ENCODE measurements around the gene MALL. TPM values are rescaled to one million over a fixed set of nuclear protein-coding genes. Genes with fewer than 3 reads are reported as not detected.
A peak's percentile ranks its signal among the peaks of the same experiment; 100 is the strongest.

Gene MALL
- polyA plus RNA-seq, 4 donors, result 123 to 199 (median 172) TPM

DNA sequence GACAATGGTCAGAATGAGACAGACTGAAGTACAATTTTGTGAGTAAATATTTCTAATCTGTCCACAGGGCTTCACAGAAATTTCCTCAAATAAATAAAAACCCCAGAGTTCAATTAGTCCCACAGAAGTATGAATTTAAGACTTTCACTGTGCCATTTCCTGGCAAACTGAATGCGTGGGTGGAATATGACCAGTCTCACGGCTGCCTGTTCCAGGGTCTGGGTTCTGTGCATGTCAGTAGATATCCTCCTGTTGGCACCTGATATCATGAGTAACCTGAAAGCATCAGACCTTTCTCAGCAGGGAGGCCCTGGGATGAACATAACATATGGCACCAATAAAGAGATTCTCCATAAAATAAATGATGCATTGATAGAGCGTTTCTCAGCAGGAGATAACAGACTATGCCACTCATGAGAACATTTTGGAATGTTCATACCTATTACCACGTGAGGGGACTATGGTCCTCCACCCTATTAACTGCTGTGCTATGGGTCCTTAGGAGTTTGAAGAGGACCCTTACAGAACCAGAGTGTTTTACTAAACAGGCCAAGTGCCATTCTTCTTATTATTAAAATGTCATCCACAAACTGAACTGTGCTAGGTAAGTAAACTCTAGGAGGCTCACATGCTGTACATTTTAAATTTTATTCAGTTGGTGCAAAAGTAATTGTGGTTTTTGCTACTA lies 10.6 kb upstream of the MALL start:
- no peak for DNase-seq
- Histone ChIP-seq H3K27me3 (ENCODE audit: control insufficient read depth in 3 of 3, insufficient read depth in 3 of 3, low read length in 3 of 3) (no peaks in the 10 kb centered on the region), H3K4me3 (ENCODE audit: low read depth in 1 of 3, low read length in 3 of 3) (no peak overlapping the region), H3K4me1 (ENCODE audit: control insufficient read depth in 3 of 3, insufficient read depth in 2 of 3, low read depth in 1 of 3, low read length in 2 of 3) (no peaks in the 10 kb centered on the region), H3K36me3 (ENCODE audit: control insufficient read depth in 3 of 3, insufficient read depth in 2 of 3, low read depth in 1 of 3, low read length in 3 of 3) (peaks cover 0 to 3% (median 0%) of the 10 kb centered on the region in 3 donors), H3K27ac (ENCODE audit: low read depth in 1 of 3, low read length in 2 of 3) (no peak overlapping the region), H3K9me3 (ENCODE audit: control insufficient read depth in 2 of 2, insufficient read depth in 1 of 2, low read depth in 1 of 2, low read length in 1 of 2) (no peaks in the 10 kb centered on the region)
- no peak for FAIRE-seq
- 79 to 83% (median 82%) methylated on average over 4 of the region's 4 CpGs for WGBS, 3 donors

DNA sequence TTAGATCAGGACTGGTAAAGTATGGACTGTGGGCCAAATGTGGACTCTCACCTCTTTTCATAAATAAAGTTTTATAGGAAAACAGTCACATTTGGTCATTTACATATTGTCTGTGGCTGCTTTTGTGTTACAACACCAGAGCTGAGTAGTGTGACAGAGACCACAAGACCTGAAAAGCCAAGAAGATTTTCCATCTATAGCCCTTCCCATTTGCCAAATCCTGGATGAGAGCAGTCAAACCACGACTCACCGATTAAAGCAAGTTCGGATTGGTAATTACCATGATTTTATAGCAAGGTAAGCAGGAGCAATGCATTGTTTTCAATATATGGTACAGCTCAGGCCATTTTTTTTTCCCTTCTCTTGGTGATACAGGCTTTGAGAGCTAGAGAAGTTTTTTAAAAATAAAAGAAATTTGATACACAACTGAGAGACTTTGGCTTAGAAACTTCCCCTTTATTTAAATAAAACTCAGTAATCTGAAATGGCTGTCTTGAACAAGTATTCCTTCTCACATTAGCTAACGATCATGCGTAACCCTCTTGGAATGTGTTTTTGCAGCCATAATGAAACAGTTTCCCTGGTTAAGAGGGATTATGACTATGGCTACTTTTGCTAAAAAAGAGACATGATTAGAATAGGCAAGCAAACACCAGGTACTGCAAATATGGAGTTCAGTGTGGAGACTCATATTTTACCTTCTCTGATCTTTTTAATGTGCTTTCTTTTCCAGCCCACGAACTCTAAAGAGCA lies 9.5 kb upstream of the MALL start:
- Histone ChIP-seq H3K9me3 (ENCODE audit: control insufficient read depth in 2 of 2, insufficient read depth in 1 of 2, low read depth in 1 of 2, low read length in 1 of 2) (no peaks in the 10 kb centered on the region), H3K4me3 (ENCODE audit: low read depth in 1 of 3, low read length in 3 of 3) (no peak overlapping the region), H3K27me3 (ENCODE audit: control insufficient read depth in 3 of 3, insufficient read depth in 3 of 3, low read length in 3 of 3) (no peaks in the 10 kb centered on the region), H3K4me1 (ENCODE audit: control insufficient read depth in 3 of 3, insufficient read depth in 2 of 3, low read depth in 1 of 3, low read length in 2 of 3) (peaks cover 0 to 10% (median 2%) of the 10 kb centered on the region in 3 donors), H3K36me3 (ENCODE audit: control insufficient read depth in 3 of 3, insufficient read depth in 2 of 3, low read depth in 1 of 3, low read length in 3 of 3) (peaks cover 0 to 3% (median 0%) of the 10 kb centered on the region in 3 donors), H3K27ac (ENCODE audit: low read depth in 1 of 3, low read length in 2 of 3) (no peak overlapping the region)
- no peak for FAIRE-seq
- 87 to 90% (median 89%) methylated on average over 6 of the region's 6 CpGs for WGBS, 3 donors
- no peak for DNase-seq

DNA sequence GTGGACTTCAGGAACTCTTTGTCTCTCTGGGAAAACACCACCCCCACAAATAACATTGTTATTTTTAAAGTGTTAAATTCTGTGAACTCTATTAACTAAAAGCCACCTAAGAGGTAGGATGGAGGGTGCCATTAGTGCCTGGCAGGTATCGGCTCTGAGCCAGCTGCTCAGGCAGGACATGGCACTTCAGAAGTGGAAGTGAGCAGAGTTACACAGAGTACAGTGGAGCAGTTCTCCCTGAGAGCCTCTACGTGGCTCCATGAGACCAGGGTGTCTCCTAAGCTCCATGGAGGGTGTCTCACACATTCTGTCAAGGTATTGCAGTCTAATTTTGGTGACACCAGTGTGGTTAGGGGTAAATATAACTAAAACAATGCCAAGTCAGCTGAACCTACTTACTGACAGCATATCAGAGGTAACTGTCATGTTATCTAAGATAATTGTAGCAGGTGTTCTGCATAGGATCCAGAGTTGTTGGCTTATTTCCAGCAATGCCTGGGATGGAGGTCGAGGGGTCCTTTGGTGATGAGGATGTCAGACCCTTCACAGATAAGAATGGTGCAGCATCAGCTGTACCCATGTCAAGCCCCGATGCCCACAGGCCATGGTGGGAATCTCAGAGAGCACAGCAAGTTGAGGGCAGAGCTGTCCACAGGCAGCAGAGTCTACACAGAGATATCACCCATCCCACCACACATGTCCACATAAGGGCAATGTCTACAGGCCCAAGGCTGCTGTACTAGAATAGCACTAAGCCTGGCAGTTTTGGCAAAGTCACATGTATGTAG lies 8.6 kb upstream of the MALL start:
- H3K36me3 ChIP-seq (ENCODE audit: control insufficient read depth in 3 of 3, insufficient read depth in 2 of 3, low read depth in 1 of 3, low read length in 3 of 3), result peaks cover 0 to 3% (median 0%) of the 10 kb centered on the region in 3 donors
- peaks cover 2 to 19% (median 3%) of the 10 kb centered on the region in 3 donors for H3K4me1 ChIP-seq (ENCODE audit: control insufficient read depth in 3 of 3, insufficient read depth in 2 of 3, low read depth in 1 of 3, low read length in 2 of 3)
- H3K4me3 ChIP-seq (ENCODE audit: low read depth in 1 of 3, low read length in 3 of 3), result no peak overlapping the region
- 57 to 74% (median 63%) methylated on average over 4 of the region's 4 CpGs for WGBS, 3 donors
- DNase-seq (no peak), FAIRE-seq (no peak)
- H3K27me3 ChIP-seq (ENCODE audit: control insufficient read depth in 3 of 3, insufficient read depth in 3 of 3, low read length in 3 of 3), result no peaks in the 10 kb centered on the region
- no peaks in the 10 kb centered on the region for H3K9me3 ChIP-seq (ENCODE audit: control insufficient read depth in 2 of 2, insufficient read depth in 1 of 2, low read depth in 1 of 2, low read length in 1 of 2)
- no peak overlapping the region for H3K27ac ChIP-seq (ENCODE audit: low read depth in 1 of 3, low read length in 2 of 3)

DNA sequence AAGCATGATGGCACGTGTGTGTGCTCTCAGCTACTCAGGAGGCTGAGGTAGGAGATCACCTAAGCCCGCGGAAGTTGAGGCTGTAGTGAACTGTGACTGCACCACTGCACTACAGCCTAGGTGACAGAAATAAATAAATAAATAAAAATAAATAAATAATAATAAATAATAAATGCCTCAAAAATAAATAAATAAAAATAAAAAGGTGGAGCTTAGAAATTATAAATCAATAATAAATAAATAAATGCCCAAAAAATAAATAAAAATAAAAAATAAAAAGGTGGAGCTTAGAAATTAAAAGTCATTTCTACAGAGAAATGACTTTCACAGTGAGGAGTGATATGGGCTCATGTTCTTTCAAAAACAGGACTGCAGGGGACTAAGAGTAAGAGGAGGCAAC lies 6.0 kb upstream of the MALL start:
- 90 to 99% (median 91%) methylated on average over 3 of the region's 3 CpGs for WGBS, 3 donors
- Histone ChIP-seq H3K9me3 (ENCODE audit: control insufficient read depth in 2 of 2, insufficient read depth in 1 of 2, low read depth in 1 of 2, low read length in 1 of 2) (no peaks in the 10 kb centered on the region), H3K27ac (ENCODE audit: low read depth in 1 of 3, low read length in 2 of 3) (no peak overlapping the region), H3K4me1 (ENCODE audit: control insufficient read depth in 3 of 3, insufficient read depth in 2 of 3, low read depth in 1 of 3, low read length in 2 of 3) (peaks cover 2 to 34% (median 7%) of the 10 kb centered on the region in 3 donors), H3K27me3 (ENCODE audit: control insufficient read depth in 3 of 3, insufficient read depth in 3 of 3, low read length in 3 of 3) (no peaks in the 10 kb centered on the region), H3K36me3 (ENCODE audit: control insufficient read depth in 3 of 3, insufficient read depth in 2 of 3, low read depth in 1 of 3, low read length in 3 of 3) (peaks cover 0 to 3% (median 0%) of the 10 kb centered on the region in 3 donors), H3K4me3 (ENCODE audit: low read depth in 1 of 3, low read length in 3 of 3) (no peak overlapping the region)
- no peak for DNase-seq
- FAIRE-seq, result no peak

DNA sequence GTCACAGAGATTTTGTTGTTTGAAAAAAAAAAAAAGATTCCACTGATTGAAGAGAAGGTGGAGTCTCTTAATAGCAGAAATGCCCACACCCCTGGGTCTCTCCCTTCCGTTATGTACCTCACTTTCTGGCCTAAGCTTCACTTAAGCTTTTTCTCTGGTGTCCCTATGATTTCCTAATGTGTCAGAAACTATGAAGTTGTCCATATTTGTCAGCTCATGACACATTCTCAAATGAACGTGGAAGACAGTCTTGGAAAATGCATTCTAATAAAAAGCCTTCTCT lies 5.4 kb upstream of the MALL start:
- H3K36me3 ChIP-seq (ENCODE audit: control insufficient read depth in 3 of 3, insufficient read depth in 2 of 3, low read depth in 1 of 3, low read length in 3 of 3), result peaks cover 0 to 3% (median 0%) of the 10 kb centered on the region in 3 donors
- FAIRE-seq (no peak), DNase-seq (no peak)
- peaks cover 2 to 40% (median 7%) of the 10 kb centered on the region in 3 donors for H3K4me1 ChIP-seq (ENCODE audit: control insufficient read depth in 3 of 3, insufficient read depth in 2 of 3, low read depth in 1 of 3, low read length in 2 of 3)
- 82 to 87% (median 85%) methylated on average over 2 of the region's 2 CpGs for WGBS, 3 donors
- no peaks in the 10 kb centered on the region for H3K9me3 ChIP-seq (ENCODE audit: control insufficient read depth in 2 of 2, insufficient read depth in 1 of 2, low read depth in 1 of 2, low read length in 1 of 2)
- H3K4me3 ChIP-seq (ENCODE audit: low read depth in 1 of 3, low read length in 3 of 3), result no peak overlapping the region
- H3K27ac ChIP-seq (ENCODE audit: low read depth in 1 of 3, low read length in 2 of 3), result no peak overlapping the region
- peaks cover 0 to 4% (median 0%) of the 10 kb centered on the region in 3 donors for H3K27me3 ChIP-seq (ENCODE audit: control insufficient read depth in 3 of 3, insufficient read depth in 3 of 3, low read length in 3 of 3)

DNA sequence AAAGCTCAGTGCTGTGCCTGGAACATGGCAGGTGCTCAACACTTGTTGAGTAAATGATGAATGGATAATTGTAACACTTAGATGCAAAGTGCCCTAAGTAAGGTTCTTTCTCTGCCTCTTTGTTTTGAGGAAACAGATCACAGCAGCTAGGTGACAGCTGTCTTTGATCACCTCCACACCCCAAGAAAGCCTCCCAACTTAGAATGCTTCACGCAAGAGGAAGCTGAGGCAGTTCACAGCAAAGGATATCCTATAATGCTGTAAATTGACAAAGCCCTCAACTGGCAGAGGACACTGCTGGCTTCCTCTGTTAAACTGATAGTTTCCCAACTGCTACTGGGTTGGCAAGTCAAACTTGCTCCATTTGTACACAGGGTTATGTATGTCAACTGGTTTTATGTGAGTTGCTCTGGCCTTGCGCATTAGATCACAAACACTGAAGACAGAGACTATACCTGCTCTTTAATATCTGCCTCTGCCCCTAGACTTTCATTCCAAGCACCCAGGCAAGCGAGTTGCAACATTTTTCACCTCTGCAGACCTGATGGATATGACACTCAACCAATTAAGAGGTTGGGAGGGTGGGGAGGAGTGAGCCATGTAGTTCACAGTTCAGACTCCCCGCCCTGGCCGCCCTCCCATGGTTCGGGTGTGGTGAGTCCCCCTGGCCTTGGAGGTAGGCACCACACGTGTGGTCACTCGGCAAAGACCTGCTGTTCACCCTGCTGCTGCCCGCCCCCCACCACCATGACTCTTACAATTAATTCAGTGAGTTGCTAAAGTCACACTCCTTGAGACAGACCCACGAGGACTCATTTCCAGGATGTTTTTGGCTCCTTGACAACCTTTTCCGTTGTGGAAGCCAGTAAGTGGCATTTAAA lies 4.8 kb upstream of the MALL start:
- H3K4me1 ChIP-seq (ENCODE audit: control insufficient read depth in 3 of 3, insufficient read depth in 2 of 3, low read depth in 1 of 3, low read length in 2 of 3), result peaks cover 2 to 41% (median 7%) of the 10 kb centered on the region in 3 donors
- DNase-seq (peak; percentile 48 to 59), FAIRE-seq (no peak)
- WGBS, 3 donors, result 56 to 63% (median 62%) methylated on average over 11 of the region's 11 CpGs
- no peak overlapping the region for H3K27ac ChIP-seq (ENCODE audit: low read depth in 1 of 3, low read length in 2 of 3)
- H3K9me3 ChIP-seq (ENCODE audit: control insufficient read depth in 2 of 2, insufficient read depth in 1 of 2, low read depth in 1 of 2, low read length in 1 of 2), result no peaks in the 10 kb centered on the region
- no peak overlapping the region for H3K4me3 ChIP-seq (ENCODE audit: low read depth in 1 of 3, low read length in 3 of 3)
- H3K36me3 ChIP-seq (ENCODE audit: control insufficient read depth in 3 of 3, insufficient read depth in 2 of 3, low read depth in 1 of 3, low read length in 3 of 3), result peaks cover 0 to 3% (median 0%) of the 10 kb centered on the region in 3 donors
- peaks cover 0 to 5% (median 0%) of the 10 kb centered on the region in 3 donors for H3K27me3 ChIP-seq (ENCODE audit: control insufficient read depth in 3 of 3, insufficient read depth in 3 of 3, low read length in 3 of 3)

DNA sequence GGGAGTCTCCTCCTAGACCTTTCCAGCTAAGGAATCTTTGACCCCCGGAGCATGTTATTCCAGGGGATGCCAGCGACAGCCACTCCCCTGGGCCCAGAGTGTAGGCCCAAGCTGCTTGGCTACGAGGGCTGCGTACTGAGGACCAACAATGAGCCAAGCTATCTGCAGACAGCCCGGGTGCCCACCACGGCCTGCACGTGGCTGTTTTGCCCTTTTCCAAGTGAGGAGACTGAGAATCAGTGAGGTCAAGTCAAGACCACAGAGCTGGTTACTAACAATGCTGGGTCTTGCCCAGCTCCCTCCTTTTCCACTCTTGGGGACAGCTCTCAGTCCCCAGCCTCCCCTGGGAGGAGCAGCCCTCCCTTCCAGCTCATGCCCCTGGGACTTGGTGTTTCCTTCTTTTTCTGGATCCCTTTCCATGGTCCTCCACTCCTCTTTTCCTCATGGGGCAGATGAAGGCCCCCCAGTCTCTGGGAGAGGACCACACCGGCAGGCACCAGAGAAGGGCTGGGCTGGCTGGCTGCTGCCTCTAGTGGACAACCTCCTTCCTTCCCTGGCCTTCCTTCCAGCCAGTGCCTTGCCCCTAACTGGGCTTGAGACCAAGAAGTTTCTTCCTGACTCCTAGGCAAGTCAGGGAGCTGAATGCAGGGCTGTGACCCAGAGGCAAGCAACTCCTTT lies 550 bp upstream of the MALL start:
- peaks cover 0 to 6% (median 0%) of the 10 kb centered on the region in 3 donors for H3K36me3 ChIP-seq (ENCODE audit: control insufficient read depth in 3 of 3, insufficient read depth in 2 of 3, low read depth in 1 of 3, low read length in 3 of 3)
- FAIRE-seq (no peak), DNase-seq (peak; percentile 69 to 75)
- H3K27ac ChIP-seq (ENCODE audit: low read depth in 1 of 3, low read length in 2 of 3), result peak overlapping the region; percentile 85 to 99 (median 99)
- H3K4me3 ChIP-seq (ENCODE audit: low read depth in 1 of 3, low read length in 3 of 3), result peak overlapping the region in 2 of 3 donors; percentile 64 to 93
- peaks cover 2 to 43% (median 7%) of the 10 kb centered on the region in 3 donors for H3K4me1 ChIP-seq (ENCODE audit: control insufficient read depth in 3 of 3, insufficient read depth in 2 of 3, low read depth in 1 of 3, low read length in 2 of 3)
- peaks cover 0 to 8% (median 3%) of the 10 kb centered on the region in 3 donors for H3K27me3 ChIP-seq (ENCODE audit: control insufficient read depth in 3 of 3, insufficient read depth in 3 of 3, low read length in 3 of 3)
- H3K9me3 ChIP-seq (ENCODE audit: control insufficient read depth in 2 of 2, insufficient read depth in 1 of 2, low read depth in 1 of 2, low read length in 1 of 2), result no peaks in the 10 kb centered on the region
- WGBS, 3 donors, result 10 to 23% (median 17%) methylated on average over 8 of the region's 8 CpGs

All from small intestine (tissue), 7 donors.